ENCODE data around the gene ATG10.
"Not testable (repeated sequence)": the region's sequence is repeated elsewhere in the genome, so short reads cannot be mapped to it uniquely, and the experiment has no call there.

Gene ATG10

GRCh38 chr5:82218374-82219156 is 246.7 kb downstream of the ATG10 start:
- no peak for DNase-seq (ENCODE audit: low read depth in 1 of 2, low spot score in 1 of 2)

- DNase-seq (ENCODE audit: low read depth in 1 of 2, low spot score in 1 of 2) = no peak
Observed at GRCh38 chr5:82221020-82221419, 249.2 kb downstream of the ATG10 start.

- no peak for DNase-seq (ENCODE audit: low read depth in 1 of 2, low spot score in 1 of 2)
Observed at GRCh38 chr5:82222597-82223574, 251.1 kb downstream of the ATG10 start.

GRCh38 chr5:82225525-82226172 is 253.8 kb downstream of the ATG10 start:
- DNase-seq (ENCODE audit: low read depth in 1 of 2, low spot score in 1 of 2) = peak; percentile 24 to 62

- no peak for DNase-seq (ENCODE audit: low read depth in 1 of 2, low spot score in 1 of 2)
Observed at GRCh38 chr5:82234885-82235284, 263.1 kb downstream of the ATG10 start.

- DNase-seq (ENCODE audit: low read depth in 1 of 2, low spot score in 1 of 2) = no peak
Observed at GRCh38 chr5:82244151-82244550, 272.3 kb downstream of the ATG10 start.

- DNase-seq (ENCODE audit: low read depth in 1 of 2, low spot score in 1 of 2) = no peak
Observed at GRCh38 chr5:82244854-82245635, 273.2 kb downstream of the ATG10 start.

GRCh38 chr5:82246960-82247574 is 275.2 kb downstream of the ATG10 start:
- DNase-seq (ENCODE audit: low read depth in 1 of 2, low spot score in 1 of 2) = no peak

- DNase-seq (ENCODE audit: low read depth in 1 of 2, low spot score in 1 of 2) = no peak
Observed at GRCh38 chr5:82252744-82253143, 280.9 kb downstream of the ATG10 start.

- DNase-seq (ENCODE audit: low read depth in 1 of 2, low spot score in 1 of 2) = no peak
Observed at GRCh38 chr5:82255844-82256243, 284.0 kb downstream of the ATG10 start.

GRCh38 chr5:82257247-82257646 is 285.4 kb downstream of the ATG10 start:
- DNase-seq (ENCODE audit: low read depth in 1 of 2, low spot score in 1 of 2) = no peak

- DNase-seq (ENCODE audit: low read depth in 1 of 2, low spot score in 1 of 2) = no peak
Observed at GRCh38 chr5:82257729-82258128, 285.9 kb downstream of the ATG10 start.

GRCh38 chr5:82259172-82259800 is 287.5 kb downstream of the ATG10 start:
- no peak for DNase-seq (ENCODE audit: low read depth in 1 of 2, low spot score in 1 of 2)

GRCh38 chr5:82265047-82265446 is 293.2 kb downstream of the ATG10 start:
- no peak for DNase-seq (ENCODE audit: low read depth in 1 of 2, low spot score in 1 of 2)

GRCh38 chr5:82267297-82267933 is 295.6 kb downstream of the ATG10 start:
- DNase-seq (ENCODE audit: low read depth in 1 of 2, low spot score in 1 of 2) = not testable (repeated sequence)

GRCh38 chr5:82269363-82269762 is 297.5 kb downstream of the ATG10 start:
- not testable (repeated sequence) for DNase-seq (ENCODE audit: low read depth in 1 of 2, low spot score in 1 of 2)

GRCh38 chr5:82272571-82273356 is 300.9 kb downstream of the ATG10 start:
- not testable (repeated sequence) for DNase-seq (ENCODE audit: low read depth in 1 of 2, low spot score in 1 of 2)

GRCh38 chr5:82273426-82273825 is 301.6 kb downstream of the ATG10 start:
- DNase-seq (ENCODE audit: low read depth in 1 of 2, low spot score in 1 of 2) = not testable (repeated sequence)

All from activated CD4-positive, alpha-beta T cell treated with anti-CD3 and anti-CD28 coated beads, Interleukin-2, amount 50 U/mL, for 24 hours (primary cell).